Smooth muscle cell (in vitro differentiated cells): ENCODE measurements around the gene RAB6B. TPM values are rescaled to one million over a fixed set of nuclear protein-coding genes. Genes with fewer than 3 reads are reported as not detected.

Experiments
- DNase-seq: peaks from one replicate; lab custom pipeline; 2025; ENCODE audit not compliant: unreplicated experiment; lab: John Stamatoyannopoulos, UW
- H2AFZ ChIP-seq: fragments of 200-600 bp; sonication (generic); 2 replicates; pipeline ENCODE4 v1.6.0; 2016; ENCODE audit warnings: antibody characterized with exemption, low read depth, mild to moderate bottlenecking
- H3F3A ChIP-seq: fragments of 200-600 bp; sonication (generic); 2 replicates; pipeline ENCODE4 v1.6.0; 2017; ENCODE audit warnings: antibody characterized with exemption, low read depth
- H3K27ac ChIP-seq: fragments of 200-600 bp; sonication (generic); 2 replicates; pipeline ENCODE4 v1.5.1; 2016; ENCODE audit warnings: low read depth, mild to moderate bottlenecking
- H3K27me3 ChIP-seq: fragments of 200-600 bp; sonication (generic); 2 replicates; pipeline ENCODE4 v1.6.1; 2016; ENCODE audit warnings: low read depth, mild to moderate bottlenecking
- H3K36me3 ChIP-seq: fragments of 200-600 bp; sonication (generic); 2 replicates; pipeline ENCODE4 v1.5.1; 2016; ENCODE audit warnings: low read depth
- H3K4me1 ChIP-seq: fragments of 200-600 bp; sonication (generic); 2 replicates; pipeline ENCODE4 v1.5.1; 2016; ENCODE audit warnings: low read depth
- H3K4me2 ChIP-seq: fragments of 200-600 bp; sonication (generic); 2 replicates; pipeline ENCODE4 v1.6.0; 2016; ENCODE audit warnings: mild to moderate bottlenecking
- H3K4me3 ChIP-seq: fragments of 200-600 bp; sonication (generic); 2 replicates; pipeline ENCODE4 v1.5.1; 2016; ENCODE audit warnings: mild to moderate bottlenecking
- H3K79me2 ChIP-seq: fragments of 200-600 bp; sonication (generic); 2 replicates; pipeline ENCODE4 v1.6.0; 2016; ENCODE audit warnings: low read depth, mild to moderate bottlenecking
- H3K9ac ChIP-seq: fragments of 200-600 bp; sonication (generic); 2 replicates; pipeline ENCODE4 v1.6.0; 2016; ENCODE audit warnings: low read depth
- H3K9me3 ChIP-seq: fragments of 200-600 bp; sonication (generic); replicated peaks from 2 replicates; pipeline ENCODE4 v1.5.1; 2016; ENCODE audit warnings: low read depth
- H4K20me1 ChIP-seq: fragments of 200-600 bp; sonication (generic); 2 replicates; pipeline ENCODE4 v1.6.0; 2016; ENCODE audit warnings: low read depth
- CTCF ChIP-seq: fragments of 200-600 bp; sonication (generic); IDR thresholded peaks from 2 replicates; pipeline ENCODE4 v1.5.1; 2017; ENCODE audit warnings: borderline replicate concordance, mild to moderate bottlenecking, antibody characterized with exemption; ENCODE audit not compliant: insufficient read depth, poor library complexity, severe bottlenecking
- WGBS: methylation state at CpG from one replicate; pipeline ENCODE4 v1.1.7; 2016; ENCODE audit warnings: low lambda C conversion rate; 5-methylcytosine and 5-hydroxymethylcytosine counted together
- polyA plus RNA-seq: library from polyadenylated mRNA; unstranded; fragments of >200 nt; fragmentation: Nextera tagmentation; extraction: Ambion mirVana; gene quantifications from 2 replicates; pipeline ENCODE4 v1.2.1, GENCODE V29; 2016
- total RNA-seq: library from RNA; depleted of rRNA; stranded (reverse); fragments of >200 nt; gene quantifications from 2 replicates; pipeline ENCODE4 v1.2.3, GENCODE V29; 2014

Gene RAB6B
- total and polyA plus RNA-seq, 2 experiments from 2014 or later: 1.2 to 2.0 TPM

DNA sequence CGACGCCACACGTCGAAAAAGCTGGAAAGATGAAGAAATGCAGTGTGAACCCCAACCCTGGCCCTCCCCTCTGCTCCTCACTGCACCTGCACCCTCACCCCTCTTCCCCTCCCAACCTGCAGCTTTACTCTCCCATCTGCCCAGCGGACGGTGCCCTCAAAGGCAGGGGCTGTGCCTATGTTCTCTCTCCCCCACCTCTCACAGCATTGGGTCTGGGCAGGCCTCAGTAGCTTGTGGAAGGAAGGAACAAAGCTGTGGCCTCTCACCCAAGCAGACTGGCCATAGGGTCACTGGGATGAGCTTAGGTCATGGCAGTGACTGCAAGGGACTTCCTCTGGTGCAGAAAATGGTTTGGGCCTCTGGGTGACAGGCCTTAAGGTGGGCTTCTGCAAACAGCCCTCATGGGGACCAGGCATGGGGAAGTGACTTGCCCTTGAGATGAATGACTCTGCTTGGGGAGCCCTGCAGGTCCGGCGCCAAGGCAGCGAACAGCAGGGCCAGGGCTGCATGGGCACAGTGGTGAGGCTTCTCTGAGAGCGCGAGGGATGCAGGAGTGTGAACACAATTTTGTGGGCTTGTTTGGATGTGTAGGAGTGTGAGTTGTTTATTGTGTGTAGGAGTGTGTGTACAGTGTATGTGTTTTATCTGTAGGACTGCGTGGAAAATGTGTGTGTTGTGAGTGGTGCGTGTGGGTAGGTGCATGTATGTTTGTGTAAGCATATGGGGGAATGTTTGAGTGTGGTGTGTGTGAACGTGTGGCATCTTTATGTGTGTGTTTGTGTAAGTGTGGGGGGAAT, 60.9 kb downstream of the RAB6B start:
- no peaks in the 10 kb centered on the region for H3K36me3 ChIP-seq
- H3K9me3 ChIP-seq: no peaks in the 10 kb centered on the region
- H3K9ac ChIP-seq: no peak overlapping the region
- no peaks in the 10 kb centered on the region for H3K4me1 ChIP-seq
- no peaks in the 10 kb centered on the region for H4K20me1 ChIP-seq
- H2AFZ ChIP-seq: no peak overlapping the region
- H3K4me3 ChIP-seq: no peak overlapping the region
- no peak for TF ChIP-seq CTCF
- no peaks in the 10 kb centered on the region for H3F3A ChIP-seq
- H3K79me2 ChIP-seq: no peaks in the 10 kb centered on the region
- no peaks in the 10 kb centered on the region for H3K27me3 ChIP-seq
- no peak overlapping the region for H3K27ac ChIP-seq
- no peak for DNase-seq
- H3K4me2 ChIP-seq: no peak overlapping the region
- WGBS: 95% methylated on average over 14 of the region's 14 CpGs

DNA sequence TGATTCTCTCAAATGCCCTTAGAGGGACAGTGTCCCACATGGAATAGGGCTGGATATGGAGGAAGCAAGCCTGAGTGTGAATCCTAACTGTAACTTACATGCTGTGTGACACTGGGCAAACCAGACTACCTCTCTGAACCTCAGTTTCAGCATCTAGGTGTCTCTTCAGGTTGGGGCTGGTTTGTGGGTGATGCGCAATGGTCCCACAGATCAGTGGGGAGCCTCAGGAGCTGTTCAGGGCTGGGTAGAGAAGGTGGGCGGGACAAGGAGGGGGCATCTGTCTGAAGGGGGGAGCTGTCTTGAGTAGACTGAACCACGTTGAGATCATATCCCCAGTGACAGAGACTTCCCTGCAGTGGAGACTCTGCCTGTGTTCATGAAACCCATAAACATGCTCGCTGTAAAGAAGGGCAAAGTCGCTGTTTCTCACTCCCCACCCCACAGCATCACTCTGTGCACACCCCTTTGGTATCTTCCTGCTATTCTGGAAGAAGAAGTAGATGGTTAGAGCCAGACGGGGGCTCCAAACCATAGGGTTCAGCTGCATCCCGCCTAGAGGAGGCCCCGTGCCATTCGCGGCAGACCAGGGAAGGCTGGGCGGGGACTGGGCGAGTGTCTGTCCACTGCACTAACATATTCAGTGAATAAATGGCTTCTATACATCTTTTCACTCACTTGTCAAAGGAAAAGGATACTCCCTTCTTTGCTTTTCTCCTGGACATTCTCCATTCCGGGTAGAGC, 61.6 kb downstream of the RAB6B start:
- H3K79me2 ChIP-seq: no peaks in the 10 kb centered on the region
- no peaks in the 10 kb centered on the region for H3K9me3 ChIP-seq
- no peaks in the 10 kb centered on the region for H3K27me3 ChIP-seq
- no peak overlapping the region for H2AFZ ChIP-seq
- no peak overlapping the region for H3K4me2 ChIP-seq
- no peak overlapping the region for H3K4me3 ChIP-seq
- no peak overlapping the region for H3K27ac ChIP-seq
- no peaks in the 10 kb centered on the region for H3F3A ChIP-seq
- no peaks in the 10 kb centered on the region for H4K20me1 ChIP-seq
- no peak overlapping the region for H3K9ac ChIP-seq
- 91% methylated on average over 13 of the region's 13 CpGs for WGBS
- no peaks in the 10 kb centered on the region for H3K4me1 ChIP-seq
- DNase-seq: no peak
- no peaks in the 10 kb centered on the region for H3K36me3 ChIP-seq
- no peak for TF ChIP-seq CTCF

GRCh38 chr3:133833267-133833666, 62.4 kb downstream of the RAB6B start:
- H3K27ac ChIP-seq: no peak overlapping the region
- TF ChIP-seq CTCF: no peak
- whole genome bisulfite sequencing: 93% methylated on average over 5 of the region's 5 CpGs
- DNase-seq: no peak
- H3K9me3 ChIP-seq: no peaks in the 10 kb centered on the region
- no peaks in the 10 kb centered on the region for H3F3A ChIP-seq
- no peak overlapping the region for H3K4me3 ChIP-seq
- H3K9ac ChIP-seq: no peak overlapping the region
- no peaks in the 10 kb centered on the region for H3K27me3 ChIP-seq
- H4K20me1 ChIP-seq: no peaks in the 10 kb centered on the region
- H3K79me2 ChIP-seq: no peaks in the 10 kb centered on the region
- no peaks in the 10 kb centered on the region for H3K4me1 ChIP-seq
- H3K4me2 ChIP-seq: no peak overlapping the region
- H3K36me3 ChIP-seq: no peaks in the 10 kb centered on the region
- no peak overlapping the region for H2AFZ ChIP-seq
